IPS DF 4.7 (cell line): ENCODE measurements around the gene VAMP5.
"Not testable (repeated sequence)": the region's sequence is repeated elsewhere in the genome, so short reads cannot be mapped to it uniquely, and the experiment has no call there.

Source experiments
- DNase-seq: peaks from one replicate; pipeline ENCODE4 v3.0.0-alpha.2; 2013; ENCODE audit warnings: low spot score; ENCODE audit errors: extremely low read depth

The VAMP5 gene

DNA sequence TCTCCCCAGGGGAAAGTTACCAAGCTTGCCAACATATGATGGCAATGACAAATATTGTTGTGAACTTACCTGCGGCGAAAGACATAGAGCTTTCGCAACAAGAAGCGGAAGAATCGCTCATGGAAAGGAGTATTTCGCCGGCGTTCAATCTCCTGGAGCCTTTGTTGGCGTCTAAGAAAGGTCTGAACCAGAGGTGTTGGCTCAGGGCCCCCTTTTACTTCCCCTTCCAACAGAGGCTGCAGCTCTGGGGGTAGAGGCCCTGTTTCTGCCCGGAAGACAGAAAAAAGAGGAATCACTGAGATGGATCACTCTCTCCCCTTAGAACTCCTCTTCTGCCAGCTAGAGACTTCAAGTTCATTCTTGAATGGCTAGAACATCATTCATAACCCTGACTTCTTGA lies 33.7 kb upstream of the VAMP5 start:
- DNase-seq: no peak

- DNase-seq: no peak
These were observed 32.2 kb upstream of the VAMP5 start for GRCh38 chr2:85551698-85552678.

GRCh38 chr2:85553184-85553583 lies 31.0 kb upstream of the VAMP5 start:
- no peak for DNase-seq

- no peak for DNase-seq
These were observed 29.1 kb upstream of the VAMP5 start for GRCh38 chr2:85554980-85555612.

GRCh38 chr2:85557130-85557529 lies 27.1 kb upstream of the VAMP5 start:
- DNase-seq: no peak

DNA sequence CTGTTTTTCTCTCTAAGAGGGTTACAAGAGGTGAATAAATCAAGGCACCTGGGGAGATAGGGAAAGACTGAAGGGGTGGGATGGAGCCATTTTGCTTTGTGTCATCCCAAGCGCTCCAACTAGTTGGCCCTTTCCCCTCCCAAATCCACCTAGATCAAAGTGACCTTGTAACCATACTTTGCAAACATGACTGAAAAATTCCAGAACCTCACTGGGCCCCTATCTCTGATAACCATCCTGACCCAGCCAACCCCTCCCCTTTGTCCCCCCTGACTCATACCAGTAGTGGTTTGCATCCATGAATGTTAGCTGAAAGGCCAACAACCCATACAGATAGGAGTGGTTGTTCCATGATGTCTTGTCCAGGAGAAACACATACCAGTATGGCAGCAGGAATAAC lies 26.1 kb upstream of the VAMP5 start:
- no peak for DNase-seq

- not testable (repeated sequence) for DNase-seq
These were observed 23.9 kb upstream of the VAMP5 start for GRCh38 chr2:85560403-85560726.

- no peak for DNase-seq
These were observed 23.4 kb upstream of the VAMP5 start for GRCh38 chr2:85560812-85561279.

- DNase-seq: no peak
These were observed 22.7 kb upstream of the VAMP5 start, which contains the start of gene GGCX for GRCh38 chr2:85561280-85562212. Gene GGCX (minus strand): TSS chr2:85561493. CDS start chr2:85561428, 65 bp downstream.

- no peak for DNase-seq
These were observed 20.1 kb upstream of the VAMP5 start for GRCh38 chr2:85564144-85564563.

GRCh38 chr2:85566265-85566664 lies 18.0 kb upstream of the VAMP5 start:
- no peak for DNase-seq

- no peak for DNase-seq
These were observed 8.5 kb upstream of the VAMP5 start for GRCh38 chr2:85575739-85576138.

DNA sequence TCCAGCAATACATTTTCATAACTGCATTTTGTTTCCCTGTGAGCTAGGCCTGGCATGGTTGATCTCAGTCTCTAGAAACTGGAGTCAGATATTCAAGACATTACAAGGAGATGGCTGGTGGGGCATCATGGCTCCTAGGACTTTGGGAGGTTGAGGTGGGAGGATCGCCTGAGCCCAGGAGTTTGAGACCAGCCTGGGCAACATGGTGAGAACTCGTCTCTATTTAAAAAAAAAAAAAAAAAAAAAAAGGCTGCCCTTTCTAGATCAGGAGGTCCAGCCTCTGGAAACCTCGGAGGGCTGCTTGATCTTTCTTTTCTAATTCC lies 7.2 kb upstream of the VAMP5 start:
- no peak for DNase-seq

DNA sequence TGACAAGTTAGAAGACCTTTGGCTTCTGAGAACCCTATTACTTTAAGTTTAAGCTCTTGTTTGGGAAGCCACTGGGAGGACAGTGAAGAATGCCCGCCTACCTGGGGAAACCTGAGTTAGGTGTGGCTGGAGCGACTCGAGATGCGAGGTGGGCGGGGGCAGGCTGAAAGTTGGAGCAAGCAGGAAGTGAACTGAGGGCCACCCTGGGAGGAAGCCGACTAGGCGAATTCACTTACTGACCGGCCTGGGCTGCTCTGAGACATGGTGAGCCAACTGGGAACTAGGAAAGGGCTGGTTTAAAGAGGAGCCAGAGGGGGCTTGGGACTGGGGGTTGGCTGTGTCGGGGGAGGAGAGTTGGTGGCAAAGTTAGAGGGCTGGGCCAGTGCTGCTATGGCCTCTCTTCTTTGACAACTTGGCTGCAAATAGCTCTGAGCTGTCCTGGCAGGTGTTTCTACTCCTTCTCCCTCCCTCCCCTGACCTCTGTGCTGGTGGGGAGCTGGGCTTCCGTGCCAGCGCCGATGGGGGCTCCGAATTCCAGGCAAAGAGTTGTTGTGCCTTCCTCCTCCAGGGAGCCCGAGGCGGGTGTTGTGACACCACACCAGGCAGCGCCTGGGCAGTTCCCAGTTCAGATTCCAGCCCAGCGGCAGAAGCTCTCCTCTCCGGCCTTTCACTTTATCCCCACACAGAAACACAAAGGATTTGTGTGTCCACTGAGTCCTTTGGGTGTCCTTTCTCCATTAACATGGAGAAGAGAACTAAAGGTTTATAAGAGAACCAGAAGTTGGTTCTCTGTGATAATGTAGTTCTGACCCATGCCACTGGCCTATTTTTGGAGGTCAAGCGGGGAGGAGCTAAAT lies 6.6 kb upstream of the VAMP5 start, which contains the start of gene VAMP8:
Gene VAMP8, plus strand, starts transcription at position 201 of the 857 bp plus-strand sequence. Its CDS starts 61 bp downstream, at position 262.
- DNase-seq: no peak

- DNase-seq: no peak
These were observed 5.7 kb upstream of the VAMP5 start for GRCh38 chr2:85578243-85579180.

- DNase-seq: no peak
These were observed 4.8 kb upstream of the VAMP5 start for GRCh38 chr2:85579266-85579935.

GRCh38 chr2:85580206-85580605 lies 4.0 kb upstream of the VAMP5 start:
- no peak for DNase-seq

- no peak for DNase-seq
These were observed 1.7 kb upstream of the VAMP5 start for GRCh38 chr2:85582492-85582891.
